ENCODE measurements around the gene SEMA5A. TPM values are rescaled to one million over a fixed set of nuclear protein-coding genes. Genes with fewer than 3 reads are reported as not detected.

The SEMA5A gene
- total RNA-seq, result 1 to 10 TPM; 1.1 to 1.7 TPM

- peaks cover 15% of the 10 kb centered on the region for H3K27me3 Mint-ChIP-seq
- no peak within 1 kb of the TSS for H3K27ac Mint-ChIP-seq
- ChIA-PET CTCF (no interaction called here), POLR2A (no interaction called here)
- no peaks in the 10 kb centered on the region for H3K36me3 Mint-ChIP-seq (ENCODE audit: low read depth)
- peaks cover 8% of the 10 kb centered on the region for H3K4me1 Mint-ChIP-seq
- DNase-seq, result peak; percentile 32
- H3K9me3 Mint-ChIP-seq, result no peaks in the 10 kb centered on the region
- peak within 1 kb of the TSS; percentile 65 for H3K4me3 Mint-ChIP-seq
Measured at GRCh38 chr5:9545992-9546851, at the start of gene SEMA5A. TSS of gene SEMA5A (minus strand) at chr5:9546075. CDS start at chr5:9379946, 166,129 bp downstream.

GRCh38 chr5:9594913-9595312 lies 49.0 kb upstream of the SEMA5A start:
- H3K27ac Mint-ChIP-seq, result no peak overlapping the region
- ChIA-PET POLR2A (no interaction called here), CTCF (no interaction called here)
- H3K4me1 Mint-ChIP-seq, result no peaks in the 10 kb centered on the region
- H3K27me3 Mint-ChIP-seq, result no peaks in the 10 kb centered on the region
- no peaks in the 10 kb centered on the region for H3K36me3 Mint-ChIP-seq (ENCODE audit: low read depth)
- H3K9me3 Mint-ChIP-seq, result no peaks in the 10 kb centered on the region
- no peak overlapping the region for H3K4me3 Mint-ChIP-seq
- DNase-seq, result no peak

GRCh38 chr5:9589049-9589835 lies 43.4 kb upstream of the SEMA5A start:
- H3K27ac Mint-ChIP-seq, result no peak overlapping the region
- H3K36me3 Mint-ChIP-seq (ENCODE audit: low read depth), result no peaks in the 10 kb centered on the region
- DNase-seq, result no peak
- H3K4me3 Mint-ChIP-seq, result no peak overlapping the region
- no peaks in the 10 kb centered on the region for H3K27me3 Mint-ChIP-seq
- ChIA-PET CTCF (no interaction called here), POLR2A (no interaction called here)
- no peaks in the 10 kb centered on the region for H3K9me3 Mint-ChIP-seq
- no peaks in the 10 kb centered on the region for H3K4me1 Mint-ChIP-seq

GRCh38 chr5:9588254-9588653 lies 42.4 kb upstream of the SEMA5A start:
- DNase-seq, result no peak
- CTCF ChIA-PET, result no interaction called here
- Mint-ChIP-seq H3K4me3 (no peak overlapping the region), H3K36me3 (ENCODE audit: low read depth) (no peaks in the 10 kb centered on the region), H3K27me3 (no peaks in the 10 kb centered on the region), H3K4me1 (no peaks in the 10 kb centered on the region), H3K9me3 (no peaks in the 10 kb centered on the region), H3K27ac (no peak overlapping the region)
- POLR2A ChIA-PET, result no interaction called here

- Mint-ChIP-seq H3K9me3 (no peaks in the 10 kb centered on the region), H3K4me1 (no peaks in the 10 kb centered on the region), H3K4me3 (no peak overlapping the region), H3K27ac (no peak overlapping the region), H3K36me3 (ENCODE audit: low read depth) (no peaks in the 10 kb centered on the region), H3K27me3 (no peaks in the 10 kb centered on the region)
- DNase-seq, result no peak
- ChIA-PET POLR2A (no interaction called here), CTCF (no interaction called here)
Measured at GRCh38 chr5:9587135-9587534, 41.3 kb upstream of the SEMA5A start.

- Mint-ChIP-seq H3K4me1 (no peaks in the 10 kb centered on the region), H3K27me3 (no peaks in the 10 kb centered on the region), H3K36me3 (ENCODE audit: low read depth) (no peaks in the 10 kb centered on the region), H3K4me3 (no peak overlapping the region), H3K9me3 (no peaks in the 10 kb centered on the region), H3K27ac (no peak overlapping the region)
- ChIA-PET CTCF (no interaction called here), POLR2A (no interaction called here)
- no peak for DNase-seq
Measured at GRCh38 chr5:9582406-9582805, 36.5 kb upstream of the SEMA5A start.

- DNase-seq, result no peak
- Mint-ChIP-seq H3K4me3 (no peak overlapping the region), H3K36me3 (ENCODE audit: low read depth) (no peaks in the 10 kb centered on the region), H3K9me3 (peaks cover under 1% of the 10 kb centered on the region), H3K27ac (no peak overlapping the region), H3K27me3 (no peaks in the 10 kb centered on the region), H3K4me1 (no peaks in the 10 kb centered on the region)
- ChIA-PET CTCF (no interaction called here), POLR2A (no interaction called here)
Measured at GRCh38 chr5:9573796-9574195, 27.9 kb upstream of the SEMA5A start.

- no peak overlapping the region for H3K4me3 Mint-ChIP-seq
- POLR2A ChIA-PET, result no interaction called here
- H3K27me3 Mint-ChIP-seq, result no peaks in the 10 kb centered on the region
- H3K36me3 Mint-ChIP-seq (ENCODE audit: low read depth), result no peaks in the 10 kb centered on the region
- H3K9me3 Mint-ChIP-seq, result peaks cover 2% of the 10 kb centered on the region
- no peak overlapping the region for H3K27ac Mint-ChIP-seq
- no peaks in the 10 kb centered on the region for H3K4me1 Mint-ChIP-seq
- no peak for DNase-seq
- CTCF ChIA-PET, result no interaction called here
Measured at GRCh38 chr5:9572246-9572645, 26.4 kb upstream of the SEMA5A start.

GRCh38 chr5:9570876-9571275 lies 25.0 kb upstream of the SEMA5A start:
- H3K27me3 Mint-ChIP-seq, result no peaks in the 10 kb centered on the region
- no peaks in the 10 kb centered on the region for H3K4me1 Mint-ChIP-seq
- CTCF ChIA-PET, result no interaction called here
- POLR2A ChIA-PET, result no interaction called here
- H3K36me3 Mint-ChIP-seq (ENCODE audit: low read depth), result no peaks in the 10 kb centered on the region
- H3K9me3 Mint-ChIP-seq, result peaks cover 2% of the 10 kb centered on the region
- no peak for DNase-seq
- no peak overlapping the region for H3K4me3 Mint-ChIP-seq
- H3K27ac Mint-ChIP-seq, result no peak overlapping the region

- POLR2A ChIA-PET, result no interaction called here
- Mint-ChIP-seq H3K9me3 (peaks cover 2% of the 10 kb centered on the region), H3K27me3 (no peaks in the 10 kb centered on the region), H3K27ac (no peak overlapping the region), H3K4me1 (no peaks in the 10 kb centered on the region), H3K36me3 (ENCODE audit: low read depth) (no peaks in the 10 kb centered on the region), H3K4me3 (no peak overlapping the region)
- CTCF ChIA-PET, result no interaction called here
- DNase-seq, result no peak
Measured at GRCh38 chr5:9567039-9567438, 21.2 kb upstream of the SEMA5A start.

GRCh38 chr5:9564752-9565151 lies 18.9 kb upstream of the SEMA5A start:
- H3K27me3 Mint-ChIP-seq, result no peaks in the 10 kb centered on the region
- H3K36me3 Mint-ChIP-seq (ENCODE audit: low read depth), result no peaks in the 10 kb centered on the region
- H3K9me3 Mint-ChIP-seq, result peaks cover 2% of the 10 kb centered on the region
- ChIA-PET CTCF (no interaction called here), POLR2A (no interaction called here)
- no peak overlapping the region for H3K4me3 Mint-ChIP-seq
- H3K27ac Mint-ChIP-seq, result no peak overlapping the region
- H3K4me1 Mint-ChIP-seq, result no peaks in the 10 kb centered on the region
- no peak for DNase-seq

- no peak for DNase-seq
- H3K4me1 Mint-ChIP-seq, result no peaks in the 10 kb centered on the region
- no peak overlapping the region for H3K27ac Mint-ChIP-seq
- ChIA-PET POLR2A (no interaction called here), CTCF (no interaction called here)
- H3K27me3 Mint-ChIP-seq, result no peaks in the 10 kb centered on the region
- H3K36me3 Mint-ChIP-seq (ENCODE audit: low read depth), result no peaks in the 10 kb centered on the region
- H3K9me3 Mint-ChIP-seq, result no peaks in the 10 kb centered on the region
- H3K4me3 Mint-ChIP-seq, result no peak overlapping the region
Measured at GRCh38 chr5:9562141-9562540, 16.3 kb upstream of the SEMA5A start.

GRCh38 chr5:9559965-9560364 lies 14.1 kb upstream of the SEMA5A start:
- no peak for DNase-seq
- CTCF ChIA-PET, result no interaction called here
- POLR2A ChIA-PET, result no interaction called here
- Mint-ChIP-seq H3K4me3 (no peak overlapping the region), H3K36me3 (ENCODE audit: low read depth) (no peaks in the 10 kb centered on the region), H3K4me1 (no peaks in the 10 kb centered on the region), H3K9me3 (no peaks in the 10 kb centered on the region), H3K27ac (no peak overlapping the region), H3K27me3 (no peaks in the 10 kb centered on the region)

All from activated CD4-positive, alpha-beta memory T cell treated with anti-CD3 and anti-CD28 coated beads, Interleukin-2, amount 10 ng/mL, durations not matched to agents 7 days and 5 days (primary cell).